IPS-NIHi7 (cell line): ENCODE measurements around the gene SLBP.

Experiments used
- DNase-seq: peaks from one replicate; pipeline ENCODE4 v3.0.0; 2012; ENCODE audit warnings: mixed read lengths; ENCODE audit errors: extremely low spot score

Gene SLBP

DNA sequence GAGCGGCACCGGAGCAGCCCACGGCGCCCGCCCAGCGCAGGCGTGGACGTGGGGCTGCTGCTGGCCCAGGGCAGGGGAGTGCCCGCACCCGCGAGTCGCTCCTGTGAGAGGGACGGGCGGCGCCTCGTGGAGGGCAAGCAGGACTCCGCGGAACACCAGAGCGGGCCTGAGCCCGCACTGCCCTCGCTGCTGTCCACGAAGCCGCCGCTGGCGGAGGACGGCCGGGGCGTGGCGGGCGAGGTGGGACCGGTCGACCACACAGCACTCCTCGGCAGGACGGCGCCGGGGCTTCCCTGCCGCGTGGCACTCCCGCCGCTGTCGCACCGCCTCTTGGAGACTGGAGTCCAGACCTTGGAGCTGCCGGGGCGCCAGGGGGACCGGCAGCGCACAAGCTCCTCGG lies 57.0 kb downstream of the SLBP start:
- DNase-seq: no peak

- no peak for DNase-seq
Measured at GRCh38 chr4:1654216-1654955, 57.7 kb downstream of the SLBP start.

DNA sequence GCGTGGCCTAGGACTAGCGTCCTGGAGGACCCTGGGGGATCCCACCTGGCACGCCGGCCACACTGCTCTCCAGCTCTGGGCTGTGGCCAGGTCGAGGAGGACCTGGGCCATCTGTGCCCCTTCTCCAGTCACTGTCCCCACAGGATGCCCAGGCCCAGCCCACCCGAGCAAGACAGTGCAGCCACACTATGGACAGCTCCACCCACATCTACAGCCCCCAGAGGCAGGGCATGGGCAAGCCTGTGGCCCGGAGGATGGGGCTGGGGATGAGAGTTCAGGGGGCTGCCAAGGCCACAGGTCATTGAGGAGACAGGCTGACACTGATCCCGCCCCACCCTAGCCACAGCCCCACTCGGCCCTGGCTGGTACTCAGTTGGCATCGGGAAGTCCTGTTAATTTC lies 58.3 kb downstream of the SLBP start:
- no peak for DNase-seq

DNA sequence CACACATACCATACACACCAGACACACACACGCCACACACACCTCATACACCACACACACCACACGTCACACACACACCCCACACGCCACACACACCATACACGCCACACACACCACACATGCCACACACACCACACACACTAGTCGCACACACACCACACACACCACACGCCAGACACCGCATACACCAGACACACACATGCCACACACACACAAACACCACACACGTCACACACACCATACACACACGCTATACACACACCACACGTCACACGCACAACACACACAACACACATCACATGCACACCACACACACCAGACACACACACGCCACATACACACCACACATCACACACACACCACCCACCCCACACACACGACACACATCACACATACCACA lies 60.0 kb downstream of the SLBP start:
- DNase-seq: no peak

DNA sequence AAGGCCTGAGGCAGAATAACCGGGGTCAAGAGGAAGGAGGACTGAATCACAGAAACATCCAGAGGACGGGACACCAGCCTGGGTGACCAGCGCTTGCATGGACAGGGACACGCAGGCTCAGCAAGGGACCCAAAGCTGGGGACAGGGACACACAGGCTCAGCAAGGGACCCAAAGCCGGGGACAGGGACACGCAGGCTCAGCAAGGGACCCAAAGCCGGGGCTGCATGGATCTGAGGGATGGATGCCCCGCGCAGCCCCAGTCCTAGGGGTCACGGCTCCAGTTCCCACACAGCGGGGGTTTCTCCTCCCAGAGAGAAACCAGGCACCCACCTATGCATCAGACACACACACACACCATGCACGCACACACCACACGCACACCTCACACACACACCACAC lies 60.5 kb downstream of the SLBP start:
- no peak for DNase-seq

DNA sequence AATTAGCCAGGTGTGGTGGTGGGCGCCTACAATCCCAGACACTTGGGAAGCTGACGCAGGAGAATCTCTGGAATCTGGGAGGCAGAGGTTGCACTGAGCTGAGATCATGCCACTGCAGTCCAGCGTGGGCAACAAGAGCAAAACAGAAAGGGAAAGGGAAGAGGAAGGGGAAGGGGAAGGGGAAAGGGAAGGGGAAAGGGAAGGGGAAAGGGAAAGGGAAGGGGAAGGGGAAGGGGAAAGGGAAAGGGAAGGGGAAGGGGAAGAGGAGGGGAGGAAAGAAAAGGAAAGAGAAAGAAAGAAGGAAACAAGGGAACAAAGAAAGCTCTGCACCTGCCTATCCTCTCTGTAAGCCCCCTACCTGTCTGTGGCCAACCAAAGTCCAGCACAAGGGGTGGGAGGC lies 63.2 kb downstream of the SLBP start:
- DNase-seq: no peak

GRCh38 chr4:1647432-1647831 lies 64.7 kb downstream of the SLBP start:
- DNase-seq: no peak

DNA sequence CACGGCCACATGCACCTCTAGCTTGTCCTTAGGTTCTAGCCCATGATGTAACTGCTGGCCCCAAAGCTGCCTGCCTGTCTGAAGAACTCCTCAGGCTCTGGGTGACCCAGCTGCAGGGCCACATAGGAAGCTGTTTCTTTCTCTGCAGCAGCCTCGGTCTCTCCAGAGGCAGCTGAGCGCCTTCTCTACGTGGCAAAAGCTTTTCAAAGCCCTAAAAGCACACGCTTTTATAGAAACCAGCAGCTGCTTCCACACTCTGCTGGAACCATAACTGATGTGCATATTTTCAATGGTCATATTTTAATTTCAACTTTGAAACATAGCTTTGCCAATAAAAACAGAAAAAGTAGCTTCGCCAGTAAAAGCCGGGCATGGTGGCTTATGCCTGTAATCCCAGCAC lies 65.4 kb downstream of the SLBP start:
- no peak for DNase-seq

GRCh38 chr4:1644891-1645657 lies 67.0 kb downstream of the SLBP start:
- DNase-seq: peak; percentile 58

DNA sequence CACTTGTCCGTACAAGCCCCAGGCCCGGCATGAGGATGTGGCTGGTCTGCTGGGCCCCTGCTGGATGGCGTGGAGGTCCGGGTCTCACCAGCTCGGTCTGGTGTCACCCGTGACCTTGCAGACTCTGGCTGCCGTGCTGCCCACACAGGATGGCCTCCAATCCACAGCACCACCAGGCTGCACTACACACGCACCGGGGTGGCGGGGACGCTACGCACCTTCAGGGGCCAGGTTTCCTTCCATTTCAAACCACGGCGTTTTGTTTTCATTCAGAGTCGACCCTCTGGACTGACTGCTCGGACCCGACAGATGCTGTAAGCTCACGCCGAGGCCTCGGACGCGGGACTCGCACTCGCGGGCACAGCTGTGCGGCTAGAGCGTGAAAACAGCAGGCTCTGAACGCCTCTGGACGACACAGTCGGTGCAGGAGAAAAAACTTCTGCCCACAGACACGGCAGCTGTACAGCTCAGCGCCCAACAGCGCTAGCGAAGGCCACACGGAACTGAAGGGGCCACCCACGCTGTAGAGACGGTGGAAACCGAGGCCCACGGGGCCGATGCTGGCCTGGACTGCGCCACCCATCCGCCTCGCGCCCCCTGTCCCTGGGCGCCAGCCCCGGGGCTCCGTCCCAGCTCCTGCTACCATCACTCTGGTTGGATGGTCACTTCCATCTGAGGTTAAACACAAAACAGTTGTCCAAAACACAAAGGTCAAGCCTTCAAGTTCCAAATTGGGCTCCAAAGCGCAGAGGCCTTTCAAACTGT lies 68.0 kb downstream of the SLBP start:
- no peak for DNase-seq
